Mucosa of rectum (tissue), 2 donors: ENCODE results near the gene ZNF414.
A peak's percentile ranks its signal among the peaks of the same experiment; 100 is the strongest.

Experiments used
- H3K27ac ChIP-seq, 2 donors: one replicate each; pipeline ENCODE4 v1.7.0; 2013; ENCODE audit warnings: inconsistent platforms in 2 of 2, low read depth in 2 of 2, low read length in 2 of 2
- H3K27me3 ChIP-seq, 2 donors: one replicate each; pipeline ENCODE4 v1.7.0; 2013; ENCODE audit warnings: low read length in 2 of 2; ENCODE audit not compliant: control insufficient read depth in 2 of 2, insufficient read depth in 2 of 2
- H3K36me3 ChIP-seq, 2 donors: one replicate each; pipeline ENCODE4 v1.7.0; 2013; ENCODE audit warnings: low read length in 2 of 2; ENCODE audit not compliant: control insufficient read depth in 2 of 2, insufficient read depth in 2 of 2
- H3K4me1 ChIP-seq, 2 donors: one replicate each; pipeline ENCODE4 v1.7.0; 2013; ENCODE audit warnings: low read length in 2 of 2, mild to moderate bottlenecking in 1 of 2; ENCODE audit not compliant: control insufficient read depth in 2 of 2, insufficient read depth in 2 of 2
- H3K4me3 ChIP-seq, 2 donors: one replicate each; pipeline ENCODE4 v1.7.0; 2013; ENCODE audit warnings: low read length in 2 of 2
- H3K9ac ChIP-seq, 2 donors: one replicate each; pipeline ENCODE4 v1.7.0; 2013; ENCODE audit warnings: low read length in 2 of 2, low read depth in 1 of 2, mild to moderate bottlenecking in 1 of 2
- H3K9me3 ChIP-seq, 2 donors: one replicate each; pipeline ENCODE4 v1.7.0; 2013; ENCODE audit warnings: low read length in 2 of 2; ENCODE audit not compliant: control insufficient read depth in 2 of 2
- donor health status: healthy.
- donor health status: Normal muscosa, but diverticular disease.

The ZNF414 gene

DNA sequence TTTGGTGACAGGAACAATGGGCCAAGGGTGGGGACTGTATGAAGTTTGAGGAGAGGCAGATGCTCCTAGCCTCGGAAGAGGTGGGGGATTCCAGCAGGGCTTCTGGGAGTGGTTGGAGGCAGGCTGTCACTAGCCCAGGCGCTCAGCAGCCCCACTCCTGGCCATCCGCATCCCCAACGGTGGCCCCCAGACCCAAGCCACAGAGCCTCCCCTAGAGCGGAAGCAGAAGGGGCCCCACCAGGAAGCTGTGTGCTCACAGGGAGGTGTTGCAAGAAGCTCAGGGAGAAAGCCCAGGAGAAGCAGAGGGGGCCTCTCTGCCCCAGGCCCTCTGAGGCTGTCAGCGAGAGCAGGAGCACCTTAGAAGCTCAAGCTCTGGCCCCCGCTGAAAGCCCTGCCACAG, 19.8 kb downstream of the ZNF414 start:
- Histone ChIP-seq H3K36me3 (peaks cover 0 to 2% of the 10 kb centered on the region in 2 donors), H3K4me1 (no peaks in the 10 kb centered on the region), H3K4me3 (no peak overlapping the region), H3K9me3 (no peaks in the 10 kb centered on the region), H3K9ac (no peak overlapping the region), H3K27ac (no peak overlapping the region), H3K27me3 (no peaks in the 10 kb centered on the region)

DNA sequence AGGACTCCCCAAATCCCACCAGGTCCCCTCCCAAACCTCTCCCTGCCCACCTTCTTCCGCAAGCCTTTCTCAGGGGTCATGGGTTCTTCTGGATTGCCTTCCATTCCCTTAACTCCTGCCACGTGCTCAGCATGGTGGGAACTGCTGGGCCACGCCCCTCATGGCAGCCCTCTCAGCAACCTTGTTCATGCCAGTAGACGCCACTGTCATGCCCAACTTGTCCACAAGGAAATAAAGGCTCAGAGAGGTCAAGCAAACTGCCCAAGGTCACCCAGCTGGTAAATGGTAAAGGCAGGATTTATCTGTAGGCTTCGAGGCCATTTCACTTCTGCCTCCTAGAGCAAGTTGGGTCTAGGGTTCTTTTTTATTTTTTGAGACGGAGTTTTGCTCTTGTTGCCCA, 22.4 kb downstream of the ZNF414 start:
- Histone ChIP-seq H3K27me3 (no peaks in the 10 kb centered on the region), H3K27ac (no peak overlapping the region), H3K9ac (no peak overlapping the region), H3K9me3 (no peaks in the 10 kb centered on the region), H3K4me1 (peaks cover 0 to 3% of the 10 kb centered on the region in 2 donors), H3K4me3 (no peak overlapping the region), H3K36me3 (peaks cover 20 to 26% of the 10 kb centered on the region in 2 donors)

DNA sequence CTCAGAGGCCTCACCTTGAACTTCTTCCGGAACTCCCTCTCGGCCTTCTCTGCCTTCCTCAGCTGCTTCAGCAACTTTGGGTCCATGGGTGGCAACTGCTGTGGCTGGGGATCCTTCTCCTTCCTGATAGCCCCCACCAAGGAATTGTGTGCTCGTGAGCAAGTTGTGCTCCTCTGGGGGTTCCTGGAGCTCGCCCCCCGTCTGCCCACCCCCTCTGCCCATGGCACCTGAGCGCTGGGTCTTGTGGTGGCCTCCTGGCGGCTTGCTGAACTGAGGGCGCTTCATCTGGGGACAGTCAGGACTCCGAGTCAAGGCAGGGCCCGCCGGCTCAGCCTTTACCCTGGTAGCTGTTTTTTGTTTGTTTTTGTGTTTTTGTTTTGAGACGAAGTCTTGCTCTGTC, 23.1 kb downstream of the ZNF414 start:
- H3K9me3 ChIP-seq, result no peaks in the 10 kb centered on the region
- no peaks in the 10 kb centered on the region for H3K27me3 ChIP-seq
- H3K4me1 ChIP-seq, result peaks cover 0 to 4% of the 10 kb centered on the region in 2 donors
- no peak overlapping the region for H3K27ac ChIP-seq
- no peak overlapping the region for H3K9ac ChIP-seq
- no peak overlapping the region for H3K4me3 ChIP-seq
- H3K36me3 ChIP-seq, result peaks cover 27 to 33% of the 10 kb centered on the region in 2 donors

DNA sequence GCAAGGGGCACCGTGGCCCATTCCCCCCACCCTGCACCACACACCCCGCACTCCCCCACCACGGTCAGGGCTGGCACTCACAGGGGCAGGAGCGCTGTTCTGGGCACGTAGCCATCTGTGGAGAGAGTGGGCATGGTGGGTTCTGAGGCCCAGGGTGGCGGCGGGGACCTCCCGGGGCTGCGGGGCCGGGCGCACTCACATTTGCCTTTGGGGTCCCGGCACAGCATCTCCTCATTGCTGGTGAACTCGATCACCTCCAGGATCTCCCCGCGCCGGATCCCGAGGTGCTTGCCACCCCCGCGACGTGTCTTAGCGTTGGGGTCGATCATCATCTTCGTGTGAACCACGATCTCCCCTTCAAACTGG, 23.6 kb downstream of the ZNF414 start:
- Histone ChIP-seq H3K27ac (no peak overlapping the region), H3K4me3 (no peak overlapping the region), H3K4me1 (peaks cover 0 to 4% of the 10 kb centered on the region in 2 donors), H3K27me3 (no peaks in the 10 kb centered on the region), H3K9ac (no peak overlapping the region), H3K36me3 (peaks cover 32 to 38% of the 10 kb centered on the region in 2 donors), H3K9me3 (no peaks in the 10 kb centered on the region)

DNA sequence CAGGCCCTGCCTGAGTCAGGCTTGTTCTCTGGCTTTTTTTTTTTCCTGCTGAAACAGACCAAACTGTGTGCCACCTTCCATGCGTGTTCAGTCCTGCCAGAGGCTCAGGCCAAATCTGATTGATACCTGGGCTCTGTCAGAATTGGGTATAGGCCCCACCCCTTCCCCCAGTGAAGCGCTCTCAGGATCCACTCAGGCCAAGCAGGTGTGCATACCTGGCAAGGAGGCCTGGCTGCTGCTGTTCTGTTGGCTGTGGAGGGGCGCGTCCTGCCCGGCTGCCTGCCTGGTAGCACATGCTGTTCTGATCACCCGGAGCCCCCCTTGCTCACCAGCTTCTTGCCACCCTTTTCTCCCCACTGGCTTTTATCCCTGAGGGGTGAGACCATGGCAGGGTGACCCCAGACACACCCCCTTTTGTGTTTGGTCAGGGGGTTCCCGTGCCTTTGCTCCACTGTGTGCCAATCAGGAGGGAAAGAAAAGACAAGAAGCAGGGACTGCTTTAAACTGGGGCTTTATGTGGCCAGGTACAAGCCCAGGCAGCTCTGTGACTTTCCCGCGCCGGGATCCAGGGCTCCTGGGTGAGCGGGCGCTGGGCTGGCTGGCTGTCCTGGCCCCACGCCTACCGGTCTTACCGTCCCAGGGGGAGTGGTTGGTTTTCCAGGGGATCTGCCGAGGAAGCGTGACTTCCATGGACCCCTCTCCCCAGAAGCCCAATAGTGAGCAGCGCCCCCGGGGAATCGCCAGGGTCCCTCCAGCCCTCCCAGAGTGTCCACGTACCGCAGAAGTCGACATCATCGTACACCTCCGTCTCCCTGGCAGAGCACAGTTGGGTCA, 24.2 kb downstream of the ZNF414 start:
- Histone ChIP-seq H3K9ac (no peak overlapping the region), H3K36me3 (peaks cover 38 to 44% of the 10 kb centered on the region in 2 donors), H3K27ac (no peak overlapping the region), H3K9me3 (no peaks in the 10 kb centered on the region), H3K4me1 (peaks cover 0 to 4% of the 10 kb centered on the region in 2 donors), H3K4me3 (no peak overlapping the region), H3K27me3 (no peaks in the 10 kb centered on the region)

DNA sequence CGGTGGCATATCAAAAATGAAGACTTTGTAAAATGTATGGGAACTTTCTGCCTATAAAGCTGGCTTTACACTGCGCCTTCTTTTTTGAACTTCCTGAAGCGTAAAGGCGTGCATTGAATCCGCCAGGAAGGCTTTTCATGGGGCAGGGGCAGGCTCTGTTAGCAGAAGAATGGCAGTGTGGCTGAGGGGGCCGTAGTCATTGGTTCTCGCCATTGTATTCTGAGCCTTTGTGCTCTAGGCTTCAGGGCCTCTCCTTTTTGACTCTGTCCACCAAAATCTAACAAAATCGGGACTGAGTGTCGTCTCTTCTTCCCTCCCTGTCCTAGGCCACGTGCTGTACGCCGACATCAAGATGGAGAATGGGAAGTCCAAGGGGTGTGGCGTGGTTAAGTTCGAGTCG, 25.6 kb downstream of the ZNF414 start:
- Histone ChIP-seq H3K4me3 (no peak overlapping the region), H3K27ac (no peak overlapping the region), H3K9me3 (no peaks in the 10 kb centered on the region), H3K36me3 (peaks cover 43 to 50% of the 10 kb centered on the region in 2 donors), H3K4me1 (peaks cover 0 to 4% of the 10 kb centered on the region in 2 donors), H3K9ac (no peak overlapping the region), H3K27me3 (no peaks in the 10 kb centered on the region)

DNA sequence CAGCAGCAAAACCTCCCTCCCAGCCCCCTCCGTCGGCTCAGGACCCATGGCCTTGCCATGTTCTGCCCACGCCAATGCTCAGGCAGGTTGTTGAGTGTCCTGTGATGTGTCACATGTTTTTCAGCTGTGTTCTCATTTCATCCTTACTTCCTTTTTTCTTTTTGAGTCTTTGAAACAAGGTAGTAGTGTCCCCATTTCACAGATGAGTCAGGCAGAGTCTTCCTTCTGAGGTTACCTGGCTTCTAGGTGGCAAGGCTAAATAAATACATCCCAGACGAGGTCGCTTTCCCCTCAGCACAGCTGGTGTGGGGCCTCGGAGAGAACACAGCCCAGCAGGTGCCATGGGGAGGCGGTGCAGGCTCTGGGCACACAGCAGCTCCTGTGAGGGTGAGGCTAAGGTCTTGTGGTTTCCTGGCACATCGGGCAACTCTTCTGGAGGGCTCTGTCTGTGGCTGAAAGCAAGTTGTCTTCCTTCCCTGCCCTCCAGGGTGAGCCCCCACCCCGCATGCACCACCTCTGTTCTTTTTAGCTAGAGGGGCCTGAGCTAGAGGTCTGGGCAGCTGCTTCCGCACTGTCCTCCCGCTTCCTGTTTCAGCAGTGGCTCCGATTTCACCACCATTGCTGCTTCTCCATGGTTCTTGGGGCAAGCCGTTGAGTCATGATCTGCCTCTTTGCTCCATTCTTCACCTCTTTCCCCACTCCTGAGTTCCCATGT, 26.7 kb downstream of the ZNF414 start:
- Histone ChIP-seq H3K9ac (no peak overlapping the region), H3K36me3 (peaks cover 47 to 59% of the 10 kb centered on the region in 2 donors), H3K4me1 (peaks cover 0 to 4% of the 10 kb centered on the region in 2 donors), H3K27me3 (no peaks in the 10 kb centered on the region), H3K4me3 (no peak overlapping the region), H3K9me3 (no peaks in the 10 kb centered on the region), H3K27ac (peak overlapping the region; percentile 9 to 46)

DNA sequence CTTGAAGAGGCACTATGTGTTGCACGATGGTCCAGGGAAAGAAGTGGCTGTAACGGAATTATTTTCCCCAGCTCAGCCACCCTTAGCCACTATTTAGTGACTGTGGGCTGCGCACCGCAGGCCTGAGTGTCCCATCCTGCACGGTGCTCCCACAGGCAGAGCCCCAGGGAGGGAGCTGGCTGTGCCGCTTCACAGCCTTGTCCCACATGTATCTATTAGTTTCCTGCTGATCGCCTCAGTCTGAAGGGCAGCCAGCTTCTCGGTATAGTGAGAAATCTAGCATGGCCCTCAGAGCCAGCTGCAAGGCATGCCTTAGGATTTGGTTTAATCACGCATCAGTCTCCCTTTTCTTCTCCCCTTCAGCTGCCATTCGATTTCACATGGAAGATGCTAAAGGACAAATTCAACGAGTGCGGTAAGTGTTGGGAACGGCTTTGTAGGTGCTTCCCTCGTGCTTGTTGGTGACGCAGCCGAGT, 27.3 kb downstream of the ZNF414 start:
- H3K27ac ChIP-seq, result peak overlapping the region in 1 of 2 donors; percentile 46
- H3K36me3 ChIP-seq, result peaks cover 50 to 61% of the 10 kb centered on the region in 2 donors
- peaks cover 0 to 4% of the 10 kb centered on the region in 2 donors for H3K4me1 ChIP-seq
- H3K9me3 ChIP-seq, result no peaks in the 10 kb centered on the region
- no peaks in the 10 kb centered on the region for H3K27me3 ChIP-seq
- H3K4me3 ChIP-seq, result no peak overlapping the region
- no peak overlapping the region for H3K9ac ChIP-seq

DNA sequence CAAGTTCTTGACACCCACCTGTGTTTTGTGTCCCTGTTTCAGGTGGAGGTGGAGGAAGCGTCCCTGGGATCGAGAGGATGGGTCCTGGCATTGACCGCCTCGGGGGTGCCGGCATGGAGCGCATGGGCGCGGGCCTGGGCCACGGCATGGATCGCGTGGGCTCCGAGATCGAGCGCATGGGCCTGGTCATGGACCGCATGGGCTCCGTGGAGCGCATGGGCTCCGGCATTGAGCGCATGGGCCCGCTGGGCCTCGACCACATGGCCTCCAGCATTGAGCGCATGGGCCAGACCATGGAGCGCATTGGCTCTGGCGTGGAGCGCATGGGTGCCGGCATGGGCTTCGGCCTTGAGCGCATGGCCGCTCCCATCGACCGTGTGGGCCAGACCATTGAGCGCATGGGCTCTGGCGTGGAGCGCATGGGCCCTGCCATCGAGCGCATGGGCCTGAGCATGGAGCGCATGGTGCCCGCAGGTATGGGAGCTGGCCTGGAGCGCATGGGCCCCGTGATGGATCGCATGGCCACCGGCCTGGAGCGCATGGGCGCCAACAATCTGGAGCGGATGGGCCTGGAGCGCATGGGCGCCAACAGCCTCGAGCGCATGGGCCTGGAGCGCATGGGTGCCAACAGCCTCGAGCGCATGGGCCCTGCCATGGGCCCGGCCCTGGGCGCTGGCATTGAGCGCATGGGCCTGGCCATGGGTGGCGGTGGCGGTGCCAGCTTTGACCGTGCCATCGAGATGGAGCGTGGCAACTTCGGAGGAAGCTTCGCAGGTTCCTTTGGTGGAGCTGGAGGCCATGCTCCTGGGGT, 28.2 kb downstream of the ZNF414 start:
- no peaks in the 10 kb centered on the region for H3K27me3 ChIP-seq
- H3K4me3 ChIP-seq, result no peak overlapping the region
- H3K9me3 ChIP-seq, result no peaks in the 10 kb centered on the region
- peaks cover 0 to 4% of the 10 kb centered on the region in 2 donors for H3K4me1 ChIP-seq
- no peak overlapping the region for H3K9ac ChIP-seq
- H3K27ac ChIP-seq, result peak overlapping the region in 1 of 2 donors; percentile 46
- peaks cover 57 to 70% of the 10 kb centered on the region in 2 donors for H3K36me3 ChIP-seq
